Dendritic cell treated with granulocyte-macrophage colony-stimulating factor and Interleukin-4, amounts not matched to agents 40 ng/mL and 50 ng/mL, for 4 days (primary cell): ENCODE measurements around the gene CCDC106.

Experiments
- H3K27ac Mint-ChIP-seq: one replicate; pipeline ENCODE4 v1.8.0; 2022; ENCODE audit warnings: mild to moderate bottlenecking, mixed read lengths
- H3K27me3 Mint-ChIP-seq: one replicate; pipeline ENCODE4 v1.8.0; 2022; ENCODE audit warnings: mild to moderate bottlenecking, mixed read lengths
- H3K36me3 Mint-ChIP-seq: one replicate; pipeline ENCODE4 v1.8.0; 2022; ENCODE audit warnings: low read depth, mixed read lengths
- H3K4me1 Mint-ChIP-seq: one replicate; pipeline ENCODE4 v1.8.0; 2022; ENCODE audit warnings: low read depth, mixed read lengths
- H3K4me3 Mint-ChIP-seq: one replicate; pipeline ENCODE4 v1.8.0; 2022; ENCODE audit warnings: mild to moderate bottlenecking, moderate library complexity, mixed read lengths
- H3K9me3 Mint-ChIP-seq: one replicate; pipeline ENCODE4 v1.8.0; 2022; ENCODE audit warnings: mixed read lengths
- intact Hi-C: fragments of 100-400 bp; cut with micrococcal nuclease; formaldehyde crosslinking; loops from one replicate; pipeline ENCODE4 v1.15.0; 2022

CCDC106 gene

DNA sequence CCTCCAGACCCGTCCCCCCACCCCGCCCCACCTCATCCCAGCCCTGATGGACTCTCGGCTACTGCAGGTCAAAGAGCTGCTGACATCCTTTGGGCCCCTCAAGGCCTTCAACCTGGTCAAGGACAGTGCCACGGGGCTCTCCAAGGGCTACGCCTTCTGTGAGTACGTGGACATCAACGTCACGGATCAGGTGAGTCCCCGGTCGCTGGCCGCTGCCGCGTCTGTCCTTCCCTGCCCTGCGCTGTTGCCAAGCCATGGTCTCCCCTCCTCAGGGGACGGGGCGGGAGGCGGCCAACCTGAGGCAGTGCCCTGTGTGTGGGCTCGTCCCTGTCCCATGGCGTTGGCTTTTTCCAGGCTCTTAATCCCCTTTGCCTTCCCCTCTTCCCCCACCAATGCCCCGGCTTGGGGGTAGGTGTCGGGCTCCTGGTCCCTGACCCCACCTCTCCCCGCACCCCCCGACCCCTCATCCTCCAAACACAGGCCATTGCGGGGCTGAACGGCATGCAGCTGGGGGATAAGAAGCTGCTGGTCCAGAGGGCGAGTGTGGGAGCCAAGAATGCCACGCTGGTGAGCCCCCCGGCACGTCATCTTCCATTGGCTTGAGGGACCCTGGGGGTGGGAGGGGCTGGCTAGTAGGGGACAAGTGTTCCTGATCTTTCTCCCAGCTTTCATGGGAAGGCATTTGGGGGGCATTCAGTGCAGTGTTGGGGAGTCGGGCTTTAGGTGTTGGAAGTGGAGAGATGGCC lies 20.8 kb downstream of the CCDC106 start:
- intact Hi-C loops, result no loop called here
- Mint-ChIP-seq H3K27ac (no peak overlapping the region), H3K27me3 (no peaks in the 10 kb centered on the region), H3K4me1 (peaks cover 31% of the 10 kb centered on the region), H3K9me3 (no peaks in the 10 kb centered on the region), H3K4me3 (no peak overlapping the region), H3K36me3 (peaks cover 100% of the 10 kb centered on the region)

DNA sequence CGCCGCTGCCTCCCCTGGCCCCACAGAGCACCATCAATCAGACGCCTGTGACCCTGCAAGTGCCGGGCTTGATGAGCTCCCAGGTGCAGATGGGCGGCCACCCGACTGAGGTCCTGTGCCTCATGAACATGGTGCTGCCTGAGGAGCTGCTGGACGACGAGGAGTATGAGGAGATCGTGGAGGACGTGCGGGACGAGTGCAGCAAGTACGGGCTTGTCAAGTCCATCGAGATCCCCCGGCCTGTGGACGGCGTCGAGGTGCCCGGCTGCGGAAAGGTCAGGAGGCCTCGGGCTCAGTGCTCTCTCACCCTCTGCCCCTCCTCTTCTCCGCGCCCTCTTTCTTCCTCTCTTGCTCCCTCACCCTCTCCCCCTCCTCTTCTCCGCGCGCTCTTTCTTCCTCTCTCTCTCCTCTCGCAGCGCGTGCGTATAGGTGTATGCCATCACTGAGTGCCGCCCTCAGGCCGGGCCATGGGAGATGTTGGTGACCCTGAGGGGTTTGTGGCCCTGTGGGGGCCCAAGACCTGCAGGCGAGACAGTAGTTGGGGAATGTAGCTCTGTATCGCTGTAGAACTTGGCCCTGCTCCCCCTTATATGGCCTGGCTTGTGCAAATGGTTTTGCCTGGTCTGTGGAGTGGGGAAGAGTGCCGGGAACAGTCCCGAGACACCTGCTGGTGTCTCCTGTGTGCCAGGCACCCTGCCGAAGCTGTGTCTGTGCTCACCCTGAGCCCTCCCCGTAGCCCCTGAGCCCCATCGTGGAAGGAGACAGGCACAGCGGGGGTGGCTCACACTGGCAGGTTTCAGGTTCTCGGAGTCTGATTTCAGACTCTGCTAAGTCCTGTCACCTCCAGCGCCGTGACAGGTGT lies 21.6 kb downstream of the CCDC106 start:
- no peaks in the 10 kb centered on the region for H3K27me3 Mint-ChIP-seq
- no peak overlapping the region for H3K4me3 Mint-ChIP-seq
- H3K9me3 Mint-ChIP-seq, result no peaks in the 10 kb centered on the region
- peaks cover 38% of the 10 kb centered on the region for H3K4me1 Mint-ChIP-seq
- intact Hi-C loops, result no loop called here
- peaks cover 100% of the 10 kb centered on the region for H3K36me3 Mint-ChIP-seq
- H3K27ac Mint-ChIP-seq, result no peak overlapping the region

DNA sequence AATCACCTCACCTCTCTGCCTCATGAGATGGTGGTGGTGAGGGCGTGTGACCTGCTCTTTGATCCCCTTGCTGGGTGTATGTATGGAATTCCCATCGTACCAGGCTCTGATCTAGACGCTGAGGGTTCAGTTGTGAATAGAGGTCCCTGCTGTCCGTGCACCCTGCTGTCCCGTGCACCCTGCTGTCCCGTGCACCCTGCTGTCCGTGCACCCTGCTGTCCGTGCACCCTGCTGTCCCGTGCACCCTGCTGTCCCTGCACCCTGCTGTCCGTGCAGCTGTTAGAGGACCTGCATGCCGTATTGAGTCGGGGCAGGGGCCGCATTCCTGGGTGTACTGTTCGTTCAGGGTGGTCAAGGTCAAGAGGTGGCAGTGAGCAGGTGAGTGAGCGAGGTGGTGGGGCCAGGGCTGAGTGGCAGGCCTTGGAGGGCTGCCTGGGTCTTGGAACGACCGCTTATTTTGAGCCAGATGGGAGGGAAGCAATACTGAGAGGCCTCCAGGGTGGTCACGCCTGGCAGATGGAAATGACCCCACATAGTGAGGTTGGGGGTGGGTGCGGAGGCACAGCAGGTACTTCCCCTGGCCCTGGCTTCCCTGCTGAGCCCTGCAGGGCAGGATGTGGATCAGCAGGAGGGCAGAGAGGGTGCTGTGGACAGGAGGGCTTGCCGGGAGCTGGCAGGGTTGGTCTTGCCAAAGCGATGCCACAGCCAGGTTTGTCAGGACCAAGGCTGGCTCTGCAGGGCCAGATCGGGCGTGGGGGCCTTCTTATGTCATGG lies 22.5 kb downstream of the CCDC106 start:
- Mint-ChIP-seq H3K36me3 (peaks cover 97% of the 10 kb centered on the region), H3K9me3 (no peaks in the 10 kb centered on the region), H3K27me3 (no peaks in the 10 kb centered on the region), H3K27ac (peak overlapping the region; percentile 1), H3K4me3 (no peak overlapping the region), H3K4me1 (peaks cover 41% of the 10 kb centered on the region)
- intact Hi-C loops, result no loop called here

DNA sequence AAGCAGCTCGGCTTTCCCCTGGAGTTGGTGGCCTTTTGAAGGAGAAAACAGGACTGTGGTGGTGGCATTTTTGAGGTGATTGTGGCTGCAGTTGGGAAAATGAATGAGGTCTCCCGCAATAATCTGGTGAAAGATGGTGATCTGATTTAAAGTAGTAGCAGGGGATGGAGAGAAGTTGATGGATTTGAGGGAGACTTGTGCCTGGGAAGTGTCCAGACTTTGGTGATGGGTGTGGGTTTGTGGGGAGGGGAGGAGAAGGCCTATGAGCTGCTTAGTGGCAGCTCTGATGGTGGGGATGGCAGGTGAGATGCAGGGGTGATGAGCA lies 23.0 kb downstream of the CCDC106 start:
- peak overlapping the region; percentile 1 for H3K27ac Mint-ChIP-seq
- H3K4me1 Mint-ChIP-seq, result peaks cover 45% of the 10 kb centered on the region
- intact Hi-C loops, result no loop called here
- H3K27me3 Mint-ChIP-seq, result no peaks in the 10 kb centered on the region
- H3K4me3 Mint-ChIP-seq, result no peak overlapping the region
- H3K9me3 Mint-ChIP-seq, result no peaks in the 10 kb centered on the region
- H3K36me3 Mint-ChIP-seq, result peaks cover 97% of the 10 kb centered on the region

DNA sequence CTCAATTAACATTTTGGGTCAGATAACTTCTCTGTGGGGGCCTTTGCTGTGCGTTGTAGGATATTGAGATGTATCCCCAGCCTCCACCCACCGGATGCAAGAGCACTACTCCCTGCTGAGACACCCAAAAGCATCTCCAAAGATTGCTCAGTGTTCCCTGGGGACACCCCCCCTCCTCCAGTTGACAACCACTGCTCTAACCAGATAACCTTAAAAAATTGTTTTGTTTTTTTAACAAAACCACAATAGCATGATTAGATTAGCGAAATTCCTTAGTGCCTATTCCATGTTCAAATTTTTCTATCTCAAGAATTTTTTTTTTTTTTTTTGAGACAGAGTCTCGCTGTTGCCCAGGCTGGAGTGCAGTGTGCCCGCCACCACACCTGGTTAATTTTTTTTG lies 24.4 kb downstream of the CCDC106 start:
- H3K9me3 Mint-ChIP-seq, result no peaks in the 10 kb centered on the region
- intact Hi-C loops, result no loop called here
- H3K4me3 Mint-ChIP-seq, result no peak overlapping the region
- H3K27ac Mint-ChIP-seq, result no peak overlapping the region
- peaks cover 94% of the 10 kb centered on the region for H3K36me3 Mint-ChIP-seq
- H3K27me3 Mint-ChIP-seq, result no peaks in the 10 kb centered on the region
- H3K4me1 Mint-ChIP-seq, result peaks cover 57% of the 10 kb centered on the region

DNA sequence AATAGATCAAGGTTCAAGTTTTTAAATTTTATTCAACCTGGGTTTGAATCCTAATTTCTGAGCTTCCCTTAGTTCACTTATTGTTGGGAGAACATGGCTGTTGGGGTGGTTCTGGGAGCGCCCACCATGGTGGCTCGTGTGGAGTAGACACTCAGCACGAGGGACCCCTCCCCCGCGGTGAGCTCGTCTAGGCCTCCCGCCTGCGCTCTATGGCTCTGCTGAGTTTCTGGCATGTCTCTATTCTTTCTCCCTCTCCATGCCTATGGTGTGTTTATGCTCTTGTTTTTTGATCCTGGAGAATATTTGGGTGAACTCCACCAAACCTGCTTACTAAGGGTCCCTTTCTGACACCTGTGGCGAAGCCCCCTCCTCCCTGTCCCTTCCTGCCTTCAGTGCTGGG lies 25.5 kb downstream of the CCDC106 start:
- H3K27me3 Mint-ChIP-seq, result no peaks in the 10 kb centered on the region
- H3K4me3 Mint-ChIP-seq, result no peak overlapping the region
- no peaks in the 10 kb centered on the region for H3K9me3 Mint-ChIP-seq
- intact Hi-C loops, result no loop called here
- H3K4me1 Mint-ChIP-seq, result peaks cover 68% of the 10 kb centered on the region
- no peak overlapping the region for H3K27ac Mint-ChIP-seq
- peaks cover 92% of the 10 kb centered on the region for H3K36me3 Mint-ChIP-seq

DNA sequence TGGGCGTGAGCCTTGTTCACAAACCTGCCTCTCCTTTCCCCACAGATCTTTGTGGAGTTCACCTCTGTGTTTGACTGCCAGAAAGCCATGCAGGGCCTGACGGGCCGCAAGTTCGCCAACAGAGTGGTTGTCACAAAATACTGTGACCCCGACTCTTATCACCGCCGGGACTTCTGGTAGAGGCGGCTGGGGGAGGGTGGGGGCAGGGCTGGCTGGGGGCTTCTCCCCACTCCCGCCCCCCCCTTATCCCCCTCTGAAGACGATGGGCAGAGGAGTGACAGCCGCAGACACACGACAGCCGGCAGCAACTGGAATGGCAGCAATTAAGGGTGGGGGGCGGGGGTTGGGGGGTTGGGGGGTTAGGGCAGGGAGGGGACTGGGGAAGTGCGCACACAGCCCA lies 25.9 kb downstream of the CCDC106 start:
- Mint-ChIP-seq H3K9me3 (no peaks in the 10 kb centered on the region), H3K4me3 (no peak overlapping the region), H3K36me3 (peaks cover 92% of the 10 kb centered on the region), H3K4me1 (peaks cover 72% of the 10 kb centered on the region), H3K27ac (peak overlapping the region; percentile 94), H3K27me3 (no peaks in the 10 kb centered on the region)
- intact Hi-C loops, result loop anchor here (2.0 kb wide), 1 partner anchor 19 kb away; the partner anchor contains the start of gene U2AF2

DNA sequence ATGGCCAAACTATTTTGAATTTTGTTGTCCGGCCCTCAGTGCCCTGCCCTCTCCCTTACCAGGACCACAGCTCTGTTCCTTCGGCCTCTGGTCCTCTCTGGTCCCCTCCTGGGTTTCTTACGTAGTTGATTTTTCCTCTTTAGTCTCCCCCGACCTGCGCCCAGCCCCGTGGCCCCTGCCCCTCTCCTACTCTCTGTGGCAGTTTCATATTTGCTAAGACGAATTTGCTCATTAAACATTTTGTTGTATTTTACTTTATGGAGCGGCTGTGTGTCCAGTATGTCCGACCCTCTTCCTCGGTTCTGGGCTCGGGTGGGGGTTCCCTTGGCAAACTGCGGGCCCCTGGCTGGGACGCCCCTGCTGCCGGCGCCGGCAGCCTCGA lies 26.4 kb downstream of the CCDC106 start:
- Mint-ChIP-seq H3K27ac (peak overlapping the region; percentile 94), H3K4me3 (peak overlapping the region; percentile 95), H3K4me1 (peaks cover 73% of the 10 kb centered on the region), H3K27me3 (no peaks in the 10 kb centered on the region), H3K9me3 (no peaks in the 10 kb centered on the region), H3K36me3 (peaks cover 92% of the 10 kb centered on the region)
- intact Hi-C loops, result loop anchor here (2.0 kb wide), 1 partner anchor 20 kb away; the partner anchor contains the start of gene U2AF2

DNA sequence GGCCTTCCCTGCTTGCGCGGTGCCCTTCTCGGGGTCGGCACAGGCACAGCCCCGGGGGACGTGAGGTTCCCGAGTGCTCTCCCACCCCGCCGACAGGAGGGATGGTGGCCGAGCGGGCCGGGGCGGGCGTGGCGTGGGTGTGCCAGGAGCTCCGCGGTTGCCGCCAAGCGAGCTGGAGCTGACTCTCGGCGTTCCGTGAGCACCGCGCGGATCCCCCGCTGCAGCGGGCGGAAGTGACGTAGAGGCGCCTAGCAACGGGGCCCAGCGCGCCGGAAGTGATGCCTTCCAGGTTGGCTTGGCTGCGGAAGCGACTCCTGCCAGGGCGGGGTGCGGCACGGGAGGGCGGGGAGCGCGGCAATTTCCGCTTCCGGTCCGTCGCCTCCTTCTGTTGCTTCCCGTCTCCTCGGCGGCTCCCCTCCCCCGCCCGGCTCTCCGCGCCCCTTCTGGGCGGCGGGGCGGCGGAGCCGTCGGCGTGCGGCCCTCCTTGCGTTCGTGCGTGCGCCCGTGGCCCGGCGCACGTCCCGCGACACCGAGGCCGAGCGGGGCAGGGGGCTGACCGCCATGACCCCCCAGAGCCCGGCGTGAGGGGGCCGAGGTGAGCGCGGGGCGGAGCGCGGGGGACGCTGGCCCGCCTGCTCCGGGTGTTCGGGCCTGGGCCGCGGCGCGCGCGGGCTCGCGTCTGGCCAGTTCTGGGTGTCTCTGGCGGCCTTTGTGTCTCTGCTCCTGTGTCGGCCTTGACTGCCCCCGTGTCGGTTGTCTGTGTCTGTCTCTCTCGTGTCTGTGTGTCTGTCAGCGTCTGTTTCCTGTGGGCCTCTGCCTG lies 27.0 kb downstream of the CCDC106 start, which contains the start of gene EPN1:
TSS of gene EPN1 (plus strand) at position 386 of the 820 bp plus-strand sequence. CDS start 3,402 bp downstream, outside the sequence.
- Mint-ChIP-seq H3K27ac (peak within 1 kb of the TSS; percentile 94), H3K27me3 (no peaks in the 10 kb centered on the region), H3K4me3 (peak within 1 kb of the TSS; percentile 95), H3K36me3 (peaks cover 92% of the 10 kb centered on the region), H3K9me3 (no peaks in the 10 kb centered on the region), H3K4me1 (peaks cover 73% of the 10 kb centered on the region)
- intact Hi-C loops, result loop anchor here (2.0 kb wide), 1 partner anchor 20 kb away; the partner anchor contains the start of gene U2AF2

DNA sequence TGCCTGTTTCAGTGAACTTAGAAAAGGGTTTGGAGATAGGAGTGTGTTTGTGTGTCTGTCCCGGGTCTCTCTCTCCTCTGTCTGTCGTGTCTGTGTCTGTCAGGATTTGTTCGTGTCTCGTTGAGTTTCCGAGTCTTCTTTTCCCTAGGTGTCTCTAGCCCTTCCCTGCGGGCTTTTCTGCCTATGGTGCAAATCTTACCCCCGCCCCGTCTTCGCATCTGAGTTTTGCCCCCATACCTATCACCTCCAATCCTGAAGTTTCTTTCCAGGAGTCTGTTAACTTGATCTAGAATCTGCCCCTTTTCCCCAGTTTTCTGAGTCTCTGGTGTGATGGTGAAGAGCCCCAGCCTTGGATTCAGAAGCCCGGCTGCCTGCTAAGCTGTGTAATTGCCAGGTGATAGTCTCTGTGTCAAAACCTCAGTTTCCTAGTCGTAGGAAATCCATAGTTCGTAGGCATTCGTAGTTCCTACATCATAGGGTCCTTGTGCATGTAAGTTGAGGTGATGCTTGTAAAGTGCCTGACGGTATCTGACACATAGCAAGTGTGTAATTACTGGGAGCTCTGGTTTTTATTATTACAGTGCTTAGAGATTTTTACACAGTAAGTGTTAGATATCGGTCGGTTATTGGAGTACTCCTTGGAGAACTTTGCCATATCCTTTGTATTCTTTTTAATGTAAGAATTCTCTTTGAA lies 27.8 kb downstream of the CCDC106 start:
- H3K4me1 Mint-ChIP-seq, result peaks cover 73% of the 10 kb centered on the region
- no peaks in the 10 kb centered on the region for H3K27me3 Mint-ChIP-seq
- peaks cover 92% of the 10 kb centered on the region for H3K36me3 Mint-ChIP-seq
- H3K27ac Mint-ChIP-seq, result peak overlapping the region; percentile 94
- no peaks in the 10 kb centered on the region for H3K9me3 Mint-ChIP-seq
- intact Hi-C loops, result loop anchor here (2.0 kb wide), 1 partner anchor 21 kb away; the partner anchor contains the start of gene U2AF2
- H3K4me3 Mint-ChIP-seq, result peak overlapping the region; percentile 95

DNA sequence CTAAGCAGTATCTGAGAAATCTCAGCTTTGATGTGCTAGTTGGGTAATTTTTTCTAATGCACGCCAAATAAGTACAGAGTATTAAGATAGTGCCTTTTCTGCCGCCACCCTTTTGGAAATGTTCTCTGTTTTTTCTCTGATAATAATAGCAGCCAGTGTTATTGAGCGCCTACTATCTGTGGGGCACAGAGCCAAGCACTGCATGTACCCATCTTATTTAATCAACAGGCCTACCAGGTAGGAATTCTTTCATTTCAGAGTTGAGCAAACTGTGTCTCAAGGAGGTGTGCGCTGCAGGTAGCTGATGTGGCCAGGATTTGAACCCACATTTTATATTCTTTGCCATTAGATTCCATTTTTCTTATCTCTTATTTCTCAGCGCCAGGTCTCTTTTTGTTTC lies 28.4 kb downstream of the CCDC106 start:
- Mint-ChIP-seq H3K36me3 (peaks cover 92% of the 10 kb centered on the region), H3K27ac (peak overlapping the region; percentile 91), H3K27me3 (no peaks in the 10 kb centered on the region), H3K4me1 (peaks cover 72% of the 10 kb centered on the region), H3K9me3 (no peaks in the 10 kb centered on the region), H3K4me3 (peak overlapping the region; percentile 73)
- intact Hi-C loops, result no loop called here

DNA sequence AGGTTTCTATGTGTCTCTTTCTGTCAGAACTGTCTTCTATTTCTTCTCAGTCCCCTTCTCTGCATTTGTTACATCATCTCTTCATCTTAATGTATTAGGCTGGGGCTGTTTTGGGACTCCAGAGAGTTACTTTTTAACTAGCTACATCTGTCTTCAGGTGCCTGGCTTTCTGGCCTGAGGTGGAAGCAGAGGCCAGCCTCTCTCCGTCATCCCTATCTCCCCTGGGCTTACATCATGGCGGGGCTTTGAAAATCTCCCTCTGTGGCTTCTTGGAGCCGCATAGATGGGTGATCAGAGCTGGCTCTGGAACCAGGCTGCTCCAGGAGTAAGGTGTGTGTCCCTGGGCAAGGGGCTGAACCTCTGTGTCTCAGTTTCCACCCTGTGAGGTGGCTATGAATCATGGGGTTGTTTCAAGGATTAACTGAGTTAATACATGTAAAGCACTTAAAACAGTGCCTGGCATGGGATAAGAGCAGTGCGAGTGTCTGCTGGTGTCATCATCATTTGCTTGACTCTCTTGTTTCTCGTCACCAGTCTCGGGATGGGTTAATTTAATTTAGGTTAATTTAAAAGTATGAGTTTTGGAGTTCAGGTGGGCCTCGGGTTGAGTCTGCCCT lies 29.0 kb downstream of the CCDC106 start:
- Mint-ChIP-seq H3K27me3 (no peaks in the 10 kb centered on the region), H3K4me1 (peaks cover 70% of the 10 kb centered on the region), H3K36me3 (peaks cover 88% of the 10 kb centered on the region), H3K4me3 (peak overlapping the region; percentile 73), H3K9me3 (no peaks in the 10 kb centered on the region), H3K27ac (peak overlapping the region; percentile 91)
- intact Hi-C loops, result no loop called here
